ENCODE data around the gene TIMP3.
"Not testable (repeated sequence)": the region's sequence is repeated elsewhere in the genome, so short reads cannot be mapped to it uniquely, and the experiment has no call there.

Gene TIMP3

DNA sequence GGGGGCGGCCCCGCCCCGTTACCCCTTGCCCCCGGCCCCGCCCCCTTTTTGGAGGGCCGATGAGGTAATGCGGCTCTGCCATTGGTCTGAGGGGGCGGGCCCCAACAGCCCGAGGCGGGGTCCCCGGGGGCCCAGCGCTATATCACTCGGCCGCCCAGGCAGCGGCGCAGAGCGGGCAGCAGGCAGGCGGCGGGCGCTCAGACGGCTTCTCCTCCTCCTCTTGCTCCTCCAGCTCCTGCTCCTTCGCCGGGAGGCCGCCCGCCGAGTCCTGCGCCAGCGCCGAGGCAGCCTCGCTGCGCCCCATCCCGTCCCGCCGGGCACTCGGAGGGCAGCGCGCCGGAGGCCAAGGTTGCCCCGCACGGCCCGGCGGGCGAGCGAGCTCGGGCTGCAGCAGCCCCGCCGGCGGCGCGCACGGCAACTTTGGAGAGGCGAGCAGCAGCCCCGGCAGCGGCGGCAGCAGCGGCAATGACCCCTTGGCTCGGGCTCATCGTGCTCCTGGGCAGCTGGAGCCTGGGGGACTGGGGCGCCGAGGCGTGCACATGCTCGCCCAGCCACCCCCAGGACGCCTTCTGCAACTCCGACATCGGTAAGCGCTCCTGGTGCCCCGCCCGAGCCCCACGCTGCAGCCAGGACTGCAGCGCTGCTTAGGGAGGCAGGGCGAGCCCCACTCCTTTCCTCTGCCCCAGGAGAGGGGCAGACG is at the start of gene TIMP3:
Gene TIMP3, plus strand, starts transcription at position 169 of the 700 bp plus-strand sequence. Its CDS starts 297 bp downstream, at position 466.
- DNase-seq = no peak

DNA sequence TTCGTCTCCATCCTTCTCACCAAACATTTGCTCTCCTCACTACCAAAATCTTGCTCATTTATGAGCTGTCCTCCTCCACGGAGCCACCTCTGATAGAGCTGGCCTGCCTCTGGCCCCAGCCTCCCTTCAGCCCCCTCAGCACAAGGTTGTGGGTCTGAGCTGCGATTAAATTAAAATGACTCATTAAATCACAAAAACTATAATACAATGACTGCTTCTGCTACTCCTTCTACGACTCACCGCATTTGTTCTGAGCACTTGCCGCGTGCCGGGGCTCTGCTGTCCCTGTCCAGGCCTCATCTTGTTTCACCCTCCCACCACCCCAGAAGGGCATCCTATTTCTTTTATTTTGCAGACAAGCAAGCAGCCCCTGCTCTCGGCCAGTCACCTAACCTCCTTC is 49.2 kb upstream of the TIMP3 start:
- no peak for DNase-seq

DNA sequence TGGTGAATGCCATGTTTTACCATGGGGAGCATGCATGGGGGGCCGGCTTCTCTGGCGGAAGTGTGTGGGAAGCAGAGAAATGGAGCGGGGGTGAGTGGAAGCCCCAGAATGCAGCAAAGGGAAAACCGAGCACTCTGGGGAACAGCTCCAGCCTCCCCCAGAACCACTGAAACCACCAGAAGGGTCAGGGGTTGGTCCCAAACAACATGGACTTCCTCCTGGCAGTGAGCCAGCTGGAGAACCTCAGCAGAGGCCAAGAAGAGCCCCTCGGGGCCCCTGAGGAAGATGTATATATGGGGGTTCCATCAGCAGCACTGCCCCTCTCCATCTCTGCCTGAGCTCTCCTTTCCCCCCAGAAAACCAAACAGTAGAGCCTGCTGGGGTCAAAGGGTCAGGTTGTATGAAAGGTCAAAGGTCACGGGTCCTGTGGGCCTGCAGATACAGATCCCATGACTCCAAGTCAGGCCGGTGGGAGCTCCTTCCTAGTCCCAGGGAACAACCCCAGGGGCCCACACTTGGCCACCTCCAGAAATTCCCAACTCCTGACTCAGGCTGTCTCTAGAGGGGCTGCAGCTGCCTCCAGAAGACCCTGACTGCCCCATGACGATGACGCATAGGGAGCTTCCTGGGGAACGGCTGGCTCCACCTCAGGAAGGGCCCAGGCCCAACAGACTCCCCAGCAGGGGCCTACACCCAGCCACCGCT is 48.5 kb upstream of the TIMP3 start:
- DNase-seq = no peak

DNA sequence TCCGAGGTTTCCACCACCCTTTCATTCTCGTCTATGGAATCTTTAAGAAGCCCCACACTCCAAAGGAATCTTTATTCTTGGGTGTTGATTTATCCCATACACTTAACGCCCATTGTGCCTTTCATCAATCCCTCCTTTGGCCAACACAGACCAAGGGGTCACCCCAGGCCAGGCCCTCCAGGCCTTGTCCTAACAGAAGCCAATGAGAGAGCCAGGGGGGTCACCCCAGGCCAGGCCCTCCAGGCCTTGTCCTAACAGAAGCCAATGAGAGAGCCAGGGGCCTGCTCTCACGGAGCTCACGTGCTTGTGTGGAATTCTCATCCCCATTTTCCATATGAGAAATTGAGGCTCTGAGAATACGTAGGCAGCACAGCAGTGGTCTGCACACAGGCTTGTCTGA is 47.9 kb upstream of the TIMP3 start:
- DNase-seq = no peak

DNA sequence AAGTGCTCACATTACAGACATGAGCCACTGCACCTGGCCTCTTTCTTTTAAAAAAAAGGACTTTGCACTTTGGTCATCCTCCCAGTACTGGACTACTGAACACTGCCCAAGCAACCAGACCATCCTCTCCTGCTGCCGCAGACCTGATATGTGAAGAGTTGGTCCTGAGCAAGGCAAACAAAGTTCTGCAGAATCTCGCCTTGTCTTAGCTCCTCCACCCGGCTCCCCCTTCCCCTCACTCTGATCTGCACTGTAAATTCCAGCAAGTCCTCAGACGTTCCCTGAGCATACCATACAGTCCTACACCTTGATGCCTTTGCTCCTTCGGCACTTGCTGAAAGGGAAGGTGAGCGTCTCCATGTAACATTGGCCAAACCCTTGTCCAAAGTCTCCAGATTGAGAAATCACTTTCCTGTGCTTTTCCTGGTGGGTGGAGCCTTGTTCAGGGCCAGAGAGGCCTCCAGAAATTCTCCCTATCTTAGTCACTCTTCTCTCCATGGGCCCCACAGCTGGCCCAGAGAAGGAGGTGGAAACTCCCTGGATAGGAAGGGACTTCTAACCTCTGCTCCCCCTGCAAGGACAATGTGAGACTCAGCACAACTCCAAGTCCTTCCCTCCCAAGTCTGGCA is 47.0 kb upstream of the TIMP3 start:
- DNase-seq = no peak

DNA sequence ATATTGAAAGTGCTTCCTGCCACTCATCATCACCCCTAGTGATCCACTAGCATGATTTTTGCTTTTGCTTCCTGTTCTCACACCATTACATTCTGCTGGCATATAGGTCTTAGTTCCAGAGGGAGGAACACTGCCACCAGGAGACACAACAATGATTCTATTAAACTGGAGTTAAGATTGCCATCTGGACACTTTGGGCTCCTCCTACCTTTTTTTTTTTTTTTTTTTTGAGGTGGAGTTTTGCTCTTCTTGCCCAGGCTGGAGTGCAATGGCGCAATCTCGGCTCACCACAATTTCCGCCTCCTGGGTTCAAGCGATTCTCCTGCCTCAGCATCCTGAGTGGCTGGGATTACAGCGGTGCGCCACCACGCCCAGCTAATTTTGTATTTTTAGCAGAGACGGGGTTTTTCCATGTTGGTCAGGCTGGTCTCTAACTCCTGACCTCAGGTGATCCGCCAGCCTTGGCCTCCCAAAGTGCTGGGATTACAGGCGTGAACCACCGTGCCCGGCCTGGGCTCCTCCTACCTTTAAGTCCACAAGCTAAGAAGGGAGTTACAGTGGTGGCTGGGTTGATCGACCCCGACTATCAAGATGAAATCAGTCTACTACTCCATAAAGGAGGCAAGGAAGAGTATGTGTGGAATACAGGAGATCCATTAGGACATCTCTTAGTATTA is 44.3 kb upstream of the TIMP3 start:
- not testable (repeated sequence) for DNase-seq

DNA sequence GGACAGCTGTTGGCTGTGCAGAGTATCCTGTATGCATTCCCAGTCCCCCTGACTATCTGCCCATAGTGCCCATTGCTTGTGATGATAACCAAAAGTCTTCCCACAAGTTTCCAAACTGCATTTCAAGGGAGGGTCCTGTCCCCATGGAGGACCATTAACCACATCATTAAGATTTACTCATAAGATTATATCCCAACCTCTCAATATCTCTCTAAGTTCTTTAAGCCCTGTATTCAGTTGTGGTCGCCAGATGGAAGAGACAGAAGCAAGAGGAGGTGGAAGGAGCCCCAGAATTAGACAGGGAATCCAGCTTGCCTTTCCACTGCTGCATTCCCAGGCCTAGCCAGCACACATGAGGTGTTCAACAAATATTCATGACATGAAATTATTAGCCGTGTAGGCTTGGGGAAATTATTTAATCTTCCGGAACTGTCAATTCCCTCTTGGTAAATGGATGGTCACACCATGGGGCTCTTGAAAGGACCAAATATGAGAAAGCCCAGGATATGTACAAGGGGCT is 42.6 kb upstream of the TIMP3 start:
- no peak for DNase-seq

DNA sequence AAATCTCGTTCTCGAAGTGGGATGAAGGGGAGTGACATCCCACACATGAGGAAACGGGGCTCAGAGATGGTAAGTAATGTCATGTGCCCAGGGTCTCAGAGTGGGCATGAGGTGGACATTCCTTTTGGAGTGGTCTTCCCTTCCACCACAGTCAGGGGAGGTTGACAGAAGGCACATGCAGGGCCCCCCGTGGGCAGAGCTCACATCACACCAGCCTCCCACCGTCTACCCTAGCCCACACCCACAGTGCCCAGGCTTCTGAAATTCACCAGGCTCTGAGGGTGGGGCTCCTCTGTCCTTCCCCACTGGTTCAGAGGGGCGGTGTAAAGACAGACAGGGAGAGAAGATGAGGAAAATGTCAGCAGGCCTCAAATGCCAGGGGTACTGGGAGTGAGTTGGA is 41.1 kb upstream of the TIMP3 start:
- no peak for DNase-seq

DNA sequence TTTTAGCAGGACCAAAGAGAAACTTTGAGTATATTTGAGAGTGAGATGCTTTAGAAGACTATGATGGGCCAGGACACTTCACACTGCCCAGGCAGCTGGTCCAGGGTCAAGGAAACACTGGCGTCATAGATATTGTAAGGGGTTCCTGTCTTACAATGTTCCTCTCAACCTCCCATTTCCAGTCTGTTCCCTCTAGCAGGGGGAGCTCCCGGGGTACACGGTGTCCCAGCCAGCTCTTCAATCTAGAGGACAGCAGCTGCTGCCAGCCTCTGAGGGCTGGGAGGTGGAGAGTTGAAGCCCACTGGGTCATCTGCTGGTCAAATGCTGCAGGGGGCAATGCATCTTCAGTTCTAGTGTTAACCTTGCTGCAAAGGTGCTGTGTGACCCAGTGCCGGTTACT is 40.7 kb upstream of the TIMP3 start:
- DNase-seq = no peak

DNA sequence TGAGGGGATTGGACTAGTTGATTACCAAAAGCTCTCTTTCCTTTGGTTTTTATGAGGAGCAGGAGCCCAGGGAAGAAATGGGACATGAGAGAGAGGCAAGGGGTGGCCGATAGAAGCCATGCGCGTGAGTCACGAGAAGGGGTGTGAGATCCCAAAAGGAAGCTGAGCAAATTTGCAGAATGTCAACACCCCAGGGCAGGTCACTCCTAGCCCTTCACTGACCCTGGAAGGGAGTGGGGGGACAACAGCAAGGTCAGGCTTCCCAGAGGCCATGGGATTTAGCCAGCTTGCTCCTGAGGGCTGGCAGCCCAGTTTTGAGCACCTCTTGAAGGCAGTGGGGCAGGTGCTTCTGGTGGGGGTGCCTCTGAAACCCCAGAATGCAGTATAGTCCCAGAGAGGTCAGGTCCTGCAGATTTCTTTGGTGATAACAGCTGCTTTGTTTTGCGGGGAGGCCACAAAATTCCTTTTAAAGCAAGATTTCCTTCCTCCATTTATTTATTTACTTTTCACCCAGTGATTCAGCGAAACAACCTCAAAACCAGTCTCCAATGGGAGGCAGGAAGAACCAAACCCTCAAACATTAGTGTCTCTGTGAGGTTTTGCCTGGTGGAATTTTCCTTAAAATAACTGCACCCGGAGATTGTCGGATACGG is 40.1 kb upstream of the TIMP3 start:
- DNase-seq = no peak

DNA sequence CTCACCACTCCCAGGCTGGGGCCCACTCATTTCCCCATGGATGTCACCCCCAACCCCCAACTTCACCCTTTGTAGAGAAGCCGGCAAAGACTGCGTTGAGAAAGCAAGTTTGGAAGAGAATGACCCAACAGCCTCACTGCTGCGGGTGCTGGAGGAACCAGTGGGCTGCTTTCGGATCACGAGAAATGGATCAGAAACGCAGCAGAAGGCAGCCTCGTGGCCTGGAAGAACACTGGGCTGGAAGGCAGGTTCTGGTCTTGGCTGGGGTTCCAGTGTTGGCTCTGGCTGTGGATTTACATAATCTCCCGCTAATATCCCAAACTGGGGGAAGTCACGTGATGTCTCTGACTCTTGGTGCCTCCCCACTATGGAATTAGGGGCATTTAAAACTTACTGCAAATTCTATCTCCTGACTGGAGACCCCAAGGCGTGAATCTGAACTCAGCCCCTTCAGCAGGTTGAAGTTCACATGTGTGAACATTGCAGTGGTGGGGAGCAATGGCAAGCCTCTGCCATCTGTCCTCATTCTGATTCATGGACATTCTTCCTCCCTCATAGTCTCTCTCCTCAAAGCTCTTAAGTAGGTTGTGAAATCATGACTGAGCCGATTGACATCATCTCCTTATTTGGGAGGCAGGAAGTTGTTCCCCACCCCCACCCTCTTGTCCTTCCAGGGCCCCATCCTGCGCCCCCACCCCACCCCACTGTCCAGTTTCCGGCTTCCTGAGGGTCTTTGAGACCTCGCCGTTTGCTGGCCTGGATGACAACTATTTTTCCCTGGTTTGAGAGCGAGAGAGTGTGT is 37.0 kb upstream of the TIMP3 start:
- no peak for DNase-seq

DNA sequence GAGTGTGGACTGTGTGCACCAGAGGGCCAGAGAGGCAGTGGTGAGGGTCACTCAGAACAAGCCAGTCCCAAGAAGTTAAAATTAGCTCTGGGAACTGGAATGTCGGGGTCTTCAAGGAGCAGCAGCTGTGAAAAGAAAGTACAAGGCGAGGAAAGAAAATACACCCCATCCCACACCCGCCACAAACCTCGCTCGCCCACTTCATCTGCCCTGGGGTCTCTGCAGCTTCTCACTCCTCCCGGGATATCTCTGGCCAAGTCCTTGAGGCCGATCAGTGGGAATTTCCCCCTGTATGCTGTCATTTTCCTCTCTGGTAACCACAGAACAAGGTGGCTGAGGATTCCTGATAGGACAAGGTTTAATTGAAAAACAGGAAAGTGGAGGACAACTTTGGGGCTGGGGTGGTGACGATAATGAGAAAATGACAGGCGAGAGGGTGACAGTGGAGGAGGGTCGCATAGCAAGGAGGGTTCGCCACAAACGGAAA is 36.3 kb upstream of the TIMP3 start:
- no peak for DNase-seq

DNA sequence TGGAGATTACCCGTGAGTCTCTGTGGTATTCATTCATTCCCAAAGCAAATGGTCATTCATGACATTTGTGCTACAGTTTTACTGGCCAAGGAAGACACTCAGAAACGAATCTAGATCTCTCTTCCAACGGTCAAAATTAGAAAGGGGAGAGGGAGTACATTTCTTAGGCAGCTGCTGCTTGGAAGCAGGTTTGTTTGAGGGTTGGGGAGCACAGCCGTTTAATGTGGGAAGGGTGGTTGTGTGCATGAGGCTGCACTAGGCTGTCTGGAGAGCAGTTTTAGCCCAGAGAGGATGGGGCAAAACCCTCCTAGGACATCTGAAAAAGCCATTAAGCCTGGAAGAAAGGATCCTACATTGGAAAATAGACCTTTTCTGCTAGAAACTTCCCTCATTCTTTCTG is 29.7 kb upstream of the TIMP3 start:
- DNase-seq = no peak

DNA sequence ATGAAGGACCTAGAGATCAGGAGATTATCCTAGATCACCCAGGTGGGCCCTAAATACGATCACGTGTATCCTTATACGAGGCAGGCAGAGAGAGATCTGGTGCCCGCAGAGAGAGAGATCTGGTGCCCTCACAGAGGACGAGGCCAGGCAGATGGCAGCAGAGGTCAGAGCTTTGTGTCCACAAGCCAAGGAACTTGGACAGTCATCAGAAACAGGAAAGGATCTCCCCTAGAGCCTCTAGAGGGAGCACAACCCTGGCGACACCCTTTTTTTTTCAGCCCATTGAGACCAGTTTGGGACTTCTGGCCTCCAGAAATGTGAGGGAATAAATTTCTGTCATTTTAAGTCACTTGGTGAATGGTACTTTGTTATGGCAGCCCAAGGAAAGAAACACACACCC is 25.5 kb upstream of the TIMP3 start:
- DNase-seq = no peak

DNA sequence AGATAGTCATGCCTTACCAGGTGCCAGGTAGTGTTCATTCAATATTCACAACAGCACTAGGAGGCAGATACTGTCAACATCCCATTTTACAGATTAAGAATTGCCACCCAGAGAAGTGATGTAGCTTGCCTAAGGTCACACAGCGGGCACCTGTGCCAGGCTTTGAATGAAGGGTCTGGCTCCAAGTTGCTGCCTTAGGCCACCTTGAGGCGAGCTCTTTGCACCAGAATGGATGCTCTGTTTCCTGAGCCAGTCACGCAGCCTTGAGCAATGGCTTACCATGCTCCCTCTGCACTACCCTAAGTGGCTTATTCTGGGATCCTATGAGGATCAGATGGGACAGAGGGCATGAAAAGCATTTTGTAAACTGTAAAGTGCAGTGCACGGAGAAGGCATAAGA is 25.1 kb upstream of the TIMP3 start:
- DNase-seq = no peak

DNA sequence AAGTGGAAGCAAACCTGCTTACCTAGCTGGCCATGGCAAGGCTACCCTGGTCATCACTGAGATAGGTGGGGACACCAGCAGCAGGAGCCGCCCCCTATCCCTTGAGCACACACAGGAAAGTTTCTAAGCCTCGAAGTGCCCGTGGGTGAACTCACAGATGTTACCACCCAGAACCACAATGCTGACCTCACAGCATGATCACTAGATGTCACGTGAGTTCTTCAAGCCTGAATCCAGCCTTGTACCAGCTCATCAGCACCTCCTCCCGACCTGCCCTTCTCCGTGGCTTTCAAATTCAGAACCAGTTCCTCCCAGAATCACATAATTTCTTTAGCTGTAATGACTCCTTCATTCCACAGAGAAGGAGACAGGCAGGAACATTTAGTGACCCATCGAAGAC is 24.7 kb upstream of the TIMP3 start:
- no peak for DNase-seq

DNA sequence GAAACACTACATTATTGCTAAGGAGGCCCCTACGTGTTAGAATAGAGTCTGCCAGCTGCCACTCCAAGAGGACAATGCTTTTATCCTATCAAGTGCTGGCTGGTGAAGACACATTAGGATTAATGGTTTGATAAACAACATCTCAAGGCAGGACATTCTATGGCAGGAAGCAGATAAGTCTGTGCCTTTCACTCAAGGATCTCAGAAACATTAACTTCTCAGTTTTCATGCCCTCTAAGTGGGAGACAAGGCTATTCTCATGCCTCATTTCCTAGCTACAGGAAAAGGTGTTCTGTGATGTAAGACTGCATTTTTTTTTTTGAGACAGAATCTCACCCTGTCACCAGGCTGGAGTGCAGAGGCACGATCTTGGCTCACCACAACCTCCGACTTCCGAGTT is 23.5 kb upstream of the TIMP3 start:
- no peak for DNase-seq

DNA sequence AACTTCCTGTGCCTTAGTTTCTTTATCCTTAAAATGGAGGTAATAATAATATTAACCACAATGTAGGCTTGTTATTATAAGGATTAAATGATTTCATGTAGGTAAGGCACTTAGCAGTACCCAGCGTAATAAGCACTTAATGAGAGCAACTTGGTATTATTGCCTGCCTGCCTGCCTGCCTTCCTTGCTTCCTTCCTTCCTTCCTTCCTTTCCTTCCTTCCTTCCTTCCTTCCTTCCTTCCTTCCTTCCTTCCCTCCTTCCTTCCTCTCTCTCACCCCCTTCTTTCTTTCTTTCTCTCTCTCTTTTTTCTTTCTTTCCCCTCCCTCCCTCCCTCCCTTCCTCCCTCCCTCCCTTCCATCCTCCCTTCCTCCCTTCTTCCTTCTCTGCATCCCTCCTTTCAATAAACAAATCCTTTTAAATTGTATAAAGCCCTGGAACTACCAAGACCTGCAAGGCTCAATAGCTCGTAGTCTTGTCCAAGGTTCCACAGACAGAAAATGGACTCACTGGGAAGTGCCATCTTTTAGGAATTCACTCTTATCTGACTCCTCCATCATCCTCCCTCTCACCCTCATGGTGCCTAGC is 20.7 kb upstream of the TIMP3 start:
- no peak for DNase-seq

DNA sequence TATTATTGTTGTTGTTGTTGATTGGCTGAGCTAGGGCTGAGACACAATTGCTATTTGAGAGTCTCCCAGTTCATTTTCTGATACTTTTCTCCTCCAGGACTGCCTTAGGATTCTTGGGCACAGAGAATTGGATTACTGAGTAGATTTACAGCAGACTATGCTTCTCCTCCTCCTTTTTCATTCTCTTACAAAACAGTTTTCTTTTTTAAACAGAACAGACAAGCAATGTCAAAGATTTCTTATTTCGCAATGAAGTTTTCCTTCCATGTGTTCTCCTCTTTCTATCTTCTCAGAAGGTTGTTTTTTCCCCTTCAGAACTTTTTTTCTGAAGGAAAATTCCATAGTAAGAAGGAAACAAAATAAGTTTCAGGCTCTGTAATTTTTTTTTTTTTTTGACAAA is 19.8 kb upstream of the TIMP3 start:
- DNase-seq = no peak

DNA sequence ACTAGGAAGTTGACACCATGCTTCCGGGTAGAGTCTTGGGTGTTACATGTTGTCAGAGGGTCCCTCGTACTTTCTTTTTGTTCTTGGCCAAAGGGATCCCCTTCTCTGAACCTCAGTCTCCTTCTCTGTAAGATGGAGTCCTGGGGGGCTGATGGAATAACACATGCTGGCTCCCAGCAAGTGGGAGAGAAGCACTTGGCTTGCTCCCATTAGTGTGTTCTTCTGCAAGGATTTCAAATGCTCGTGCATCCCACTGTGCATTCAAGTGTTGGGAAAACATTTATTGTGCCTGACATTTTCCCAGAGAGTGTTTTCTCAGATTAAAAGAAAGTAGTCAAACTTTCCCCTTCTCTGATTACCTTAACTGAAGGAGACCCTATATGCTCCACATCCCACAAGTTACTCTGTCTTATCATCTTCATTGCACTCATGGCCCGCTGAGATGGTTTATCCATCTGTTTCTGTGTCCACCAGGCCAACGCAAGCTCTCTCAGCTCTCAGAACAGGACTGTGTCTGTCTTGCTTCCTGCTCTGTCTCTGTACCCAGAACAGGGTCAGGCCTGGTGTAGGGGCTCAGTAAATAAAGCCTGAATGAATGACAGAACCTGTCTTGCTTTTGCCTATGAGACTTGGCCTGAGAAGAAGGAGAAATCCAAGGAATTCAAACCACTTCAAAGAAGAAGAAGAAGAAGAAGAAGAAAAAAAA is 16.0 kb upstream of the TIMP3 start:
- no peak for DNase-seq

DNA sequence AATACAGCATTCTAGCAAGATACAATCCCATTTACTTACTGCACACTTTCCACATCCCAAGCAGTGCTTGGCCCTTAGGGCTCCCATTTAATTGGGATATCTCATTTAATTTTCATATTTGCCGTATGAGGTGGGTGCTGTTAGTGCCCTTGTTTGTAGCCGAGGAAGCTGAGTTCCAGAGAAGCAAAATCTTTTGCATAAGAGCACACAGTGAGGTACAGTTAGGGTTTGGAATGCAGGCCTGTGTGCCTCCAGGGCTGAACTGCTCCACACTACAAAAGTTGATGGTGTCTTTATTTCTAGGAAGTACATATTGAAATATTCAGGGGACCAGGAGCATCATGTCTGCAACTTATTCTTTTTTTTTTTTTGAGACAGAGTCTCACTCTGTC is 15.5 kb upstream of the TIMP3 start:
- DNase-seq = no peak

All from NCI-H2029 (cell line).